ENCODE data around the gene METTL3. TPM values are rescaled to one million over a fixed set of nuclear protein-coding genes. Genes with fewer than 3 reads are reported as not detected.

METTL3 gene
- total RNA-seq, 1 donor from 2014 or later = 26.6 TPM

DNA sequence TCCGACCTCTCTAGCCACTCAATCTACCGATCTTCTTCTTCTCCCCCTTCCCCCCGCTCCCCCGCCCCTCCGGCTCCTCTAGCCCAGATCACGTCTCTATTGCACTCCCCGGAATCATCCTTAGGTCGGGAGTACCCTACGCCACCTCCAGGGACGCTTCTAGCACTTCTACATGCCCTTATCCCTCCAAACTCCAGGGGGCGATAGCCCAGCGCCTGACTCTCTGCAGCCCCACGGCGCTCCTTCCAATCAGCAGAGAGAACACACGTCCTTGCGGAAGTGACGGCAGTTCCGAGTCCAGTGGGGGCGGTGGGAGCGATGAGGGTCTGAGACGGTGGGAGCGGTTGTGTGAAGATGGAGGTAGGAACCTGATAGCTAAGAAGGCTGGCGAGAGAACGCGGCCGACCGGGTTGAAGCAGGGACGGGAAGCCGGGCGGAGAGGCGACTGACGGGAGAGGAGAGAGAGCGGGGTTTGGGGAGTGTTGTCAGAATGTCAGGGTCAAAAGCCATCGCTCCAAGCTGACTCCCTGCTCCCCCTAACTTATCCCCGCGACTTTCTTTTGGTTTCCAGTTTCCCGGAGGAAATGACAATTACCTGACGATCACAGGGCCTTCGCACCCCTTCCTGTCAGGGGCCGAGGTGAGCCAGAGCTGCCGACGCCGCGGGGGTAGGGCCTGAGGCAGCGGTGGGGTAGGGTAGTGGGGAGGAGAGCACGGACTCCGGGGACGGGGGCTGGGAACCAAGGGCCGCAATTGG is 34.0 kb downstream of the METTL3 start, which contains the start of the genes RAB2B and TOX4:
TSS of gene RAB2B (minus strand) at position 35 of the 757 bp plus-strand sequence. CDS start 87 bp downstream, outside the sequence.
TSS of gene TOX4 (plus strand) at position 271 of the 757 bp plus-strand sequence. CDS start at position 355, 84 bp downstream.
- intact Hi-C loops (cut with micrococcal nuclease) = no loop called here
- no peaks in the 10 kb centered on the region for H3K27me3 ChIP-seq (ENCODE audit: low read depth)
- H3K27ac ChIP-seq (replicated peaks) = peak within 1 kb of the TSS; percentile 91
- peaks cover 31% of the 10 kb centered on the region for H3K36me3 ChIP-seq
- peak; percentile 94 for DNase-seq
- H3K9me3 ChIP-seq (replicated peaks) = no peaks in the 10 kb centered on the region
- peaks cover 36% of the 10 kb centered on the region for H3K4me1 ChIP-seq
- TF ChIP-seq, protein P1, sequence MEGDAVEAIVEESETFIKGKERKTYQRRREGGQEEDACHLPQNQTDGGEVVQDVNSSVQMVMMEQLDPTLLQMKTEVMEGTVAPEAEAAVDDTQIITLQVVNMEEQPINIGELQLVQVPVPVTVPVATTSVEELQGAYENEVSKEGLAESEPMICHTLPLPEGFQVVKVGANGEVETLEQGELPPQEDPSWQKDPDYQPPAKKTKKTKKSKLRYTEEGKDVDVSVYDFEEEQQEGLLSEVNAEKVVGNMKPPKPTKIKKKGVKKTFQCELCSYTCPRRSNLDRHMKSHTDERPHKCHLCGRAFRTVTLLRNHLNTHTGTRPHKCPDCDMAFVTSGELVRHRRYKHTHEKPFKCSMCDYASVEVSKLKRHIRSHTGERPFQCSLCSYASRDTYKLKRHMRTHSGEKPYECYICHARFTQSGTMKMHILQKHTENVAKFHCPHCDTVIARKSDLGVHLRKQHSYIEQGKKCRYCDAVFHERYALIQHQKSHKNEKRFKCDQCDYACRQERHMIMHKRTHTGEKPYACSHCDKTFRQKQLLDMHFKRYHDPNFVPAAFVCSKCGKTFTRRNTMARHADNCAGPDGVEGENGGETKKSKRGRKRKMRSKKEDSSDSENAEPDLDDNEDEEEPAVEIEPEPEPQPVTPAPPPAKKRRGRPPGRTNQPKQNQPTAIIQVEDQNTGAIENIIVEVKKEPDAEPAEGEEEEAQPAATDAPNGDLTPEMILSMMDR (IDR thresholded peaks at IDR 0.05; ENCODE audit: borderline replicate concordance) = peak; percentile 96
- H3K4me3 ChIP-seq = peak within 1 kb of the TSS; percentile 94

DNA sequence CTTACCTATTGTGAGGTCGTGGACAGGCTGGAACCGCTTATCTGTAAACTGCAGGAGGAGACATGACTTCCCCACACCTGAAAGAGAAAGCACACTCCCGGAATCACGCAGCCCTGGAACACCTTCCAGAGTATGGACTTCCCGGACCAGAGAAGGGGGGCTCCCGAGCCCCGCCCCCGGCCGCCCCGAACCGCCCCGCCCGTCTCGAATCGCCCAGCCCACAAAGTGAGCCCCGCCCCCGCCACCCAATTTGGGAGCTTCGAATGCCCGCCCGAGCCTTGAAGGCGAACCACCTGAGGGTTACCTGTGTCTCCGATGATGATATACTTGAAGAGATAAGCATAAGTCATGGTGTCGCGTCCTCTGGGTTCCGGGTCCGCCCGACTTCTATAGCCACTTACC is 34.6 kb downstream of the METTL3 start:
- peaks cover 36% of the 10 kb centered on the region for H3K4me1 ChIP-seq
- TF ChIP-seq, protein P1 (IDR thresholded peaks at IDR 0.05; ENCODE audit: borderline replicate concordance) = no peak
- intact Hi-C loops (cut with micrococcal nuclease) = no loop called here
- peak overlapping the region; percentile 94 for H3K4me3 ChIP-seq
- H3K27me3 ChIP-seq (ENCODE audit: low read depth) = no peaks in the 10 kb centered on the region
- DNase-seq = peak; percentile 88
- H3K27ac ChIP-seq (replicated peaks) = peak overlapping the region; percentile 91
- peaks cover 31% of the 10 kb centered on the region for H3K36me3 ChIP-seq
- no peaks in the 10 kb centered on the region for H3K9me3 ChIP-seq (replicated peaks)

DNA sequence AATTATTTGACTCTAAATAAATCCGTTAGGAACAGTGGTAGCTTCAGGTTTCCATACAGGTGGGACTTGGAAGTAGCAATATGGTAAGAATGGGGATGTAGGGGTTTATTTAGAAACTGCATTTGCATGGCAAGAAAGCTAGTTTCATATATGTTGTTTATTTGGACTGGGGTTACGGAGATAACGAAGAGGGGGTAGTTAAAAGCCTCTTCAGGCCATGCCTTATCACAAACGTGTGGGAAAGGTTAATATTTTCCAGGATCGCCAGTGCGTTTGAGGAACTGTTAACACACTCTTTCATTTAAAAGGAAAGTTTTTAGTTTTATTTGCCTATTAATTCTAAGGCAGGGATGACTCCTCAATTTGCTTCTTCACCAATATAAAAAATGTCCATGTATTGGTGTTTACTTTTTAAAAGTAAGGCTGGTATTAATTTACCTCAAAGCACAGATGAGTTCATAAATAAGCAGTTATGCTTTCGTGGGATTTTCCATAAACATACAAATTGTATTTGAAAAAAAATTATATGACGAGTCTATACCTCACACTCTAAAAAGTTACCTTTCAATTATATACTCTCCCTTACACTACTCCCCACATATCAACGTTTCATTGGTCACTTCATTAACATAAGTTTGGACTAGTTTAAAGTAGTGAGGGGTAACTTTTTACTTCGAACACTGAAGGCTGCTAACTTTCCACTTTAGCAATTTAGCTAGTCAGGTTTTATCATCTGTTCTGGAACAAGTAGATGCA is 35.2 kb downstream of the METTL3 start:
- TF ChIP-seq, protein P1 (IDR thresholded peaks at IDR 0.05; ENCODE audit: borderline replicate concordance) = no peak
- peaks cover 31% of the 10 kb centered on the region for H3K36me3 ChIP-seq
- H3K27me3 ChIP-seq (ENCODE audit: low read depth) = no peaks in the 10 kb centered on the region
- intact Hi-C loops (cut with micrococcal nuclease) = no loop called here
- peak overlapping the region; percentile 91 for H3K27ac ChIP-seq (replicated peaks)
- H3K4me3 ChIP-seq = peak overlapping the region; percentile 94
- no peaks in the 10 kb centered on the region for H3K9me3 ChIP-seq (replicated peaks)
- DNase-seq = no peak
- peaks cover 36% of the 10 kb centered on the region for H3K4me1 ChIP-seq

DNA sequence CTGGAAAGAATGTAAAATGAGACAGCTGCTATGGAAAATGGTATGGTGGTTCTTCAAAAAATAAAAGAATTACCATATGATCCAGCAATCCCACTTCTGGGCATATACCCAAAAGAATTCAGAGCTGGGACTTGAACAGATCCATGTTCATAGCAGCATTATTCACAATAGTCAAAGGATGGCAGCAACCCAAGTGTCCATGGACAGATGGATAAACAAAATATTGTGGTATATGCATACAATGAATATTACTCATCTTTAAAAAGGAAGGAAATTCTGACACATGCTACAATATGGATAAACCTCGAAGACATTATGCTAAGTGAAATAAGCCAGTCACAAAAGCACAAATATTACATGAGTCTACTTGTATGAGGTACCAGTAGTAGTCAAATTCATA is 43.5 kb downstream of the METTL3 start:
- peaks cover 58% of the 10 kb centered on the region for H3K36me3 ChIP-seq

More for the DNA sequence above, 43.5 kb downstream of the METTL3 start:
- no peak for DNase-seq
- H3K27ac ChIP-seq (replicated peaks) = no peak overlapping the region
- intact Hi-C loops (cut with micrococcal nuclease) = no loop called here
- TF ChIP-seq, protein P1 (IDR thresholded peaks at IDR 0.05; ENCODE audit: borderline replicate concordance) = no peak
- H3K9me3 ChIP-seq (replicated peaks) = no peaks in the 10 kb centered on the region
- no peaks in the 10 kb centered on the region for H3K4me1 ChIP-seq
- no peak overlapping the region for H3K4me3 ChIP-seq
- no peaks in the 10 kb centered on the region for H3K27me3 ChIP-seq (ENCODE audit: low read depth)
